ENCODE results near the gene HEATR5A.
"Not testable (repeated sequence)": the region's sequence is repeated elsewhere in the genome, so short reads cannot be mapped to it uniquely, and the experiment has no call there.

The HEATR5A gene

GRCh38 chr14:31439561-31439960, 19.2 kb upstream of the HEATR5A start:
- Mint-ChIP-seq H3K27ac (no peak overlapping the region), H3K4me1 (ENCODE audit: low read depth) (peaks cover 4% of the 10 kb centered on the region)

GRCh38 chr14:31437045-31437691, 16.8 kb upstream of the HEATR5A start:
- not testable (repeated sequence) for H3K27ac Mint-ChIP-seq; H3K27me3 Mint-ChIP-seq; H3K4me1 Mint-ChIP-seq (ENCODE audit: low read depth); H3K4me3 Mint-ChIP-seq; H3K9me3 Mint-ChIP-seq
- peaks cover 34% of the 10 kb centered on the region for H3K36me3 Mint-ChIP-seq (ENCODE audit: low read depth)

More at GRCh38 chr14:31439561-31439960, 19.2 kb upstream of the HEATR5A start:
- Mint-ChIP-seq H3K4me3 (no peak overlapping the region), H3K36me3 (ENCODE audit: low read depth) (peaks cover 32% of the 10 kb centered on the region), H3K27me3 (no peaks in the 10 kb centered on the region), H3K9me3 (no peaks in the 10 kb centered on the region)

- H3K4me1 Mint-ChIP-seq (ENCODE audit: low read depth): peaks cover 9% of the 10 kb centered on the region
- peaks cover 6% of the 10 kb centered on the region for H3K9me3 Mint-ChIP-seq
- H3K4me3 Mint-ChIP-seq: no peak overlapping the region
- H3K36me3 Mint-ChIP-seq (ENCODE audit: low read depth): peaks cover 42% of the 10 kb centered on the region
- no peak overlapping the region for H3K27ac Mint-ChIP-seq
- H3K27me3 Mint-ChIP-seq: no peaks in the 10 kb centered on the region
These were observed 14.9 kb upstream of the HEATR5A start for GRCh38 chr14:31435276-31435675.

GRCh38 chr14:31430634-31431264, 10.4 kb upstream of the HEATR5A start:
- H3K27ac Mint-ChIP-seq: peak overlapping the region; percentile 50
- peaks cover 6% of the 10 kb centered on the region for H3K9me3 Mint-ChIP-seq
- H3K27me3 Mint-ChIP-seq: no peaks in the 10 kb centered on the region
- H3K4me3 Mint-ChIP-seq: no peak overlapping the region
- H3K36me3 Mint-ChIP-seq (ENCODE audit: low read depth): peaks cover 16% of the 10 kb centered on the region
- H3K4me1 Mint-ChIP-seq (ENCODE audit: low read depth): peaks cover 20% of the 10 kb centered on the region

GRCh38 chr14:31429791-31430190, 9.4 kb upstream of the HEATR5A start:
- peaks cover 6% of the 10 kb centered on the region for H3K9me3 Mint-ChIP-seq
- no peaks in the 10 kb centered on the region for H3K27me3 Mint-ChIP-seq
- H3K27ac Mint-ChIP-seq: peak overlapping the region; percentile 75
- H3K4me1 Mint-ChIP-seq (ENCODE audit: low read depth): peaks cover 17% of the 10 kb centered on the region
- H3K4me3 Mint-ChIP-seq: no peak overlapping the region
- peaks cover 16% of the 10 kb centered on the region for H3K36me3 Mint-ChIP-seq (ENCODE audit: low read depth)

- H3K9me3 Mint-ChIP-seq: peaks cover 6% of the 10 kb centered on the region
- H3K27ac Mint-ChIP-seq: no peak overlapping the region
- H3K36me3 Mint-ChIP-seq (ENCODE audit: low read depth): peaks cover 13% of the 10 kb centered on the region
- H3K4me1 Mint-ChIP-seq (ENCODE audit: low read depth): peaks cover 17% of the 10 kb centered on the region
- no peak overlapping the region for H3K4me3 Mint-ChIP-seq
- H3K27me3 Mint-ChIP-seq: no peaks in the 10 kb centered on the region
These were observed 7.7 kb upstream of the HEATR5A start for GRCh38 chr14:31428011-31428410.

GRCh38 chr14:31426663-31427062, 6.3 kb upstream of the HEATR5A start:
- Mint-ChIP-seq H3K36me3 (ENCODE audit: low read depth) (peaks cover 4% of the 10 kb centered on the region), H3K27ac (no peak overlapping the region), H3K4me3 (no peak overlapping the region), H3K9me3 (no peaks in the 10 kb centered on the region), H3K4me1 (ENCODE audit: low read depth) (peaks cover 21% of the 10 kb centered on the region), H3K27me3 (no peaks in the 10 kb centered on the region)

- H3K4me1 Mint-ChIP-seq (ENCODE audit: low read depth): peaks cover 29% of the 10 kb centered on the region
- H3K27me3 Mint-ChIP-seq: no peaks in the 10 kb centered on the region
- no peak overlapping the region for H3K27ac Mint-ChIP-seq
- no peaks in the 10 kb centered on the region for H3K9me3 Mint-ChIP-seq
- no peaks in the 10 kb centered on the region for H3K36me3 Mint-ChIP-seq (ENCODE audit: low read depth)
- no peak overlapping the region for H3K4me3 Mint-ChIP-seq
These were observed 5.6 kb upstream of the HEATR5A start for GRCh38 chr14:31425905-31426304.

- peak overlapping the region; percentile 93 for H3K4me3 Mint-ChIP-seq
These were observed 850 bp upstream of the HEATR5A start for GRCh38 chr14:31421200-31421599.

GRCh38 chr14:31419967-31420318, 407 bp downstream of the HEATR5A start:
- Mint-ChIP-seq H3K4me3 (peak overlapping the region; percentile 93), H3K9me3 (no peaks in the 10 kb centered on the region), H3K27ac (peak overlapping the region; percentile 96), H3K27me3 (no peaks in the 10 kb centered on the region), H3K36me3 (ENCODE audit: low read depth) (no peaks in the 10 kb centered on the region), H3K4me1 (ENCODE audit: low read depth) (peaks cover 28% of the 10 kb centered on the region)

More at GRCh38 chr14:31421200-31421599, 850 bp upstream of the HEATR5A start:
- H3K36me3 Mint-ChIP-seq (ENCODE audit: low read depth): no peaks in the 10 kb centered on the region
- no peaks in the 10 kb centered on the region for H3K27me3 Mint-ChIP-seq
- no peaks in the 10 kb centered on the region for H3K9me3 Mint-ChIP-seq
- H3K27ac Mint-ChIP-seq: peak overlapping the region; percentile 96
- H3K4me1 Mint-ChIP-seq (ENCODE audit: low read depth): peaks cover 28% of the 10 kb centered on the region

- Mint-ChIP-seq H3K9me3 (no peaks in the 10 kb centered on the region), H3K36me3 (ENCODE audit: low read depth) (no peaks in the 10 kb centered on the region), H3K27ac (peak overlapping the region; percentile 4), H3K27me3 (no peaks in the 10 kb centered on the region), H3K4me1 (ENCODE audit: low read depth) (peaks cover 28% of the 10 kb centered on the region), H3K4me3 (peak overlapping the region; percentile 93)
These were observed 977 bp downstream of the HEATR5A start for GRCh38 chr14:31419179-31419966.

GRCh38 chr14:31418440-31418839, 1.9 kb downstream of the HEATR5A start:
- no peaks in the 10 kb centered on the region for H3K27me3 Mint-ChIP-seq
- no peaks in the 10 kb centered on the region for H3K9me3 Mint-ChIP-seq
- H3K36me3 Mint-ChIP-seq (ENCODE audit: low read depth): no peaks in the 10 kb centered on the region
- no peak overlapping the region for H3K27ac Mint-ChIP-seq
- H3K4me1 Mint-ChIP-seq (ENCODE audit: low read depth): peaks cover 33% of the 10 kb centered on the region
- peak overlapping the region; percentile 17 for H3K4me3 Mint-ChIP-seq

- Mint-ChIP-seq H3K36me3 (ENCODE audit: low read depth) (peaks cover 5% of the 10 kb centered on the region), H3K4me3 (no peak overlapping the region)
These were observed 6.0 kb downstream of the HEATR5A start for GRCh38 chr14:31414190-31414833.

GRCh38 chr14:31411218-31411727, 9.1 kb downstream of the HEATR5A start:
- no peaks in the 10 kb centered on the region for H3K9me3 Mint-ChIP-seq
- peaks cover 27% of the 10 kb centered on the region for H3K4me1 Mint-ChIP-seq (ENCODE audit: low read depth)
- no peak overlapping the region for H3K27ac Mint-ChIP-seq
- no peaks in the 10 kb centered on the region for H3K27me3 Mint-ChIP-seq
- no peak overlapping the region for H3K4me3 Mint-ChIP-seq
- peaks cover 5% of the 10 kb centered on the region for H3K36me3 Mint-ChIP-seq (ENCODE audit: low read depth)

More at GRCh38 chr14:31414190-31414833, 6.0 kb downstream of the HEATR5A start:
- no peaks in the 10 kb centered on the region for H3K27me3 Mint-ChIP-seq
- H3K9me3 Mint-ChIP-seq: no peaks in the 10 kb centered on the region
- H3K27ac Mint-ChIP-seq: no peak overlapping the region
- peaks cover 30% of the 10 kb centered on the region for H3K4me1 Mint-ChIP-seq (ENCODE audit: low read depth)

All from stimulated activated naive CD8-positive, alpha-beta T cell treated with anti-CD3 and anti-CD28 coated beads, Interleukin-15, Interleukin-2, amounts not matched to agents 100 ng/mL and 50 ng/mL, for 24 hours (primary cell).